ENCODE results near the gene CORIN. TPM values are rescaled to one million over a fixed set of nuclear protein-coding genes. Genes with fewer than 3 reads are reported as not detected.

Gene CORIN
- polyA plus RNA-seq, 1 donor (not counting 4 experiments of a cell fraction or from before 2014, with no cell fraction given): 0.14 TPM

DNA sequence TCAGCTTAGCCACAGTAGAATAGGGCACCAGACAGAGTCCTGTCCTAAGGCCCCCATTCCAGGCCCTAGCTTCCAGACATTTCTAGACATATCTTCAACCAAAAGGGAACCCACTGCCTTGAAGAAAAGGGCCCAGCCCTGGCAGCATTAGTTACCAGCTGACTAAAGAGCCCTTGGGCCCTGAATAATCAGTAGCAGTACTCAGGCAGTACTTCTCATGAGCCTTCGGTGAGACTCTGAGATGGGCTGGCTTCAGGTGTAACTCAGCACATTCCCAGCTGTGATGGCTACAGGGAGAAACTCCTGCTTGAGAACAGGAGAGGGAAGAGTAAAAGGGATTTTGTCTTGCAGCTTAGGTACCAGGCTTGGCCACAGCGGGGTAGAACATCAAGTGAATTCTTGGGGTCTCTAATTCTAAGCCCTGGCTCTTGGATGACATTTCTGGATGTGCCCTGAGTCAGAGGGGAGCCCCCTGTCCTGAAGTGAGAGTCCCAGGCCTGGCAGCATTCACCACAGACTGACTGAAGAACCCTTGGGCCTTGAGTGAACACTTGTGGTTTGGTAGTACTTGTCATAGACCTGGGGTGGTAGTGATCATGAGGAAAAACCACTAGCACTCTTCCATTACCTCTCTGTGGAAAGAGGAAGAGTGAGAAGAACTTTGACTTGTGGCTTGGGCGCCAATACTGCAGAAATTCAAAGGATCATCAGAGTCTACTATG, 182.7 kb downstream of the CORIN start:
- FAIRE-seq: no peak
- no peak for DNase-seq (ENCODE audit: low read depth, low spot score)
- Histone ChIP-seq H3K79me2 (ENCODE audit: control insufficient read depth, insufficient read depth, low read length) (no peaks in the 10 kb centered on the region), H3K9ac (ENCODE audit: control insufficient read depth, extremely low read depth, insufficient read depth, low read length) (no peak overlapping the region), H3K9me3 (ENCODE audit: control insufficient read depth, low read depth, low read length) (no peaks in the 10 kb centered on the region), H3K4me3 (ENCODE audit: control insufficient read depth in 2 of 3, extremely low read depth in 1 of 3, insufficient read depth in 2 of 3, low read depth in 1 of 3, low read length in 3 of 3) (no peak overlapping the region), H3K36me3 (ENCODE audit: control insufficient read depth in 2 of 2, extremely low read depth in 1 of 2, insufficient read depth in 2 of 2, low read length in 2 of 2) (no peaks in the 10 kb centered on the region), H3K4me1 (ENCODE audit: control insufficient read depth, extremely low read depth, insufficient read depth, low read length) (no peaks in the 10 kb centered on the region), H4K20me1 (ENCODE audit: control insufficient read depth, extremely low read depth, insufficient read depth, low read length) (no peaks in the 10 kb centered on the region), H3K4me2 (ENCODE audit: control insufficient read depth, extremely low read depth, insufficient read depth, low read depth, low read length) (no peak overlapping the region), H3K27me3 (ENCODE audit: control insufficient read depth, extremely low read depth, insufficient read depth, low read length) (no peaks in the 10 kb centered on the region), H2AFZ (ENCODE audit: control insufficient read depth, low read length) (no peak overlapping the region), H3K9me1 (ENCODE audit: control insufficient read depth, extremely low read depth, insufficient read depth, low read length) (no peaks in the 10 kb centered on the region), H3K27ac (ENCODE audit: control insufficient read depth, insufficient read depth, low read length) (no peak overlapping the region)
- dilution Hi-C loops (cut with MboI; ENCODE audit: extremely low pct_ligation_motif_present, low sequenced_read_pairs): no loop called here
- TF ChIP-seq, protein P1, sequence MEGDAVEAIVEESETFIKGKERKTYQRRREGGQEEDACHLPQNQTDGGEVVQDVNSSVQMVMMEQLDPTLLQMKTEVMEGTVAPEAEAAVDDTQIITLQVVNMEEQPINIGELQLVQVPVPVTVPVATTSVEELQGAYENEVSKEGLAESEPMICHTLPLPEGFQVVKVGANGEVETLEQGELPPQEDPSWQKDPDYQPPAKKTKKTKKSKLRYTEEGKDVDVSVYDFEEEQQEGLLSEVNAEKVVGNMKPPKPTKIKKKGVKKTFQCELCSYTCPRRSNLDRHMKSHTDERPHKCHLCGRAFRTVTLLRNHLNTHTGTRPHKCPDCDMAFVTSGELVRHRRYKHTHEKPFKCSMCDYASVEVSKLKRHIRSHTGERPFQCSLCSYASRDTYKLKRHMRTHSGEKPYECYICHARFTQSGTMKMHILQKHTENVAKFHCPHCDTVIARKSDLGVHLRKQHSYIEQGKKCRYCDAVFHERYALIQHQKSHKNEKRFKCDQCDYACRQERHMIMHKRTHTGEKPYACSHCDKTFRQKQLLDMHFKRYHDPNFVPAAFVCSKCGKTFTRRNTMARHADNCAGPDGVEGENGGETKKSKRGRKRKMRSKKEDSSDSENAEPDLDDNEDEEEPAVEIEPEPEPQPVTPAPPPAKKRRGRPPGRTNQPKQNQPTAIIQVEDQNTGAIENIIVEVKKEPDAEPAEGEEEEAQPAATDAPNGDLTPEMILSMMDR (optimal IDR thresholded peaks at IDR 0.05 in 1 of 3, IDR thresholded peaks at IDR 0.05 in 1 of 3, conservative IDR thresholded peaks at IDR 0.05 in 1 of 3; ENCODE audit: extremely low read depth in 1 of 3, insufficient read depth in 2 of 3, low read length in 3 of 3): no peak
- TF ChIP-seq EZH2 (IDR thresholded peaks at IDR 0.05; ENCODE audit: low read length): no peak

DNA sequence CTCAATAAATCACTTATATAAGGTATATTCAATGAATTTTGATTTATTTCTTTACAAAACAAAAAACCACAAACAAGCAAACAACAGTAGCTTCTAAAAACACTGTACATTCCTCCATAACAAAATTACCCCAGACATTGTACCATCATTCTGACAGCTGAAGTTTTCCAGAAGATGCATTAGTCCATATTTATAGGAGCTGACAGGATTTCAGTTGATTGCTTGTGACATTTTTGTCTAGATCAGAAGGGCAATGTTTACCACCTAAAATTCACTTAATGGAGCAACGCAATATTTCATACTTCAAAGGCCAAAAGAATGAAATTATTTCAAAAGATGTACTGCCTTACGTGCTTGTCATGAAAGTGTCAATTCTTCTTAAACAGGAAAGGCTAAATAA, 185.8 kb downstream of the CORIN start:
- no peak overlapping the region for H3K27ac ChIP-seq (ENCODE audit: control insufficient read depth, insufficient read depth, low read length)
- no peaks in the 10 kb centered on the region for H3K79me2 ChIP-seq (ENCODE audit: control insufficient read depth, insufficient read depth, low read length)
- H4K20me1 ChIP-seq (ENCODE audit: control insufficient read depth, extremely low read depth, insufficient read depth, low read length): no peaks in the 10 kb centered on the region
- H3K27me3 ChIP-seq (ENCODE audit: control insufficient read depth, extremely low read depth, insufficient read depth, low read length): no peaks in the 10 kb centered on the region
- FAIRE-seq (no peak), DNase-seq (ENCODE audit: low read depth, low spot score) (no peak)
- no peak overlapping the region for H3K4me2 ChIP-seq (ENCODE audit: control insufficient read depth, extremely low read depth, insufficient read depth, low read depth, low read length)
- H2AFZ ChIP-seq (ENCODE audit: control insufficient read depth, low read length): no peak overlapping the region
- no peak overlapping the region for H3K9ac ChIP-seq (ENCODE audit: control insufficient read depth, extremely low read depth, insufficient read depth, low read length)
- TF ChIP-seq EZH2 (IDR thresholded peaks at IDR 0.05; ENCODE audit: low read length): no peak
- TF ChIP-seq, protein P1 (optimal IDR thresholded peaks at IDR 0.05 in 1 of 3, IDR thresholded peaks at IDR 0.05 in 1 of 3, conservative IDR thresholded peaks at IDR 0.05 in 1 of 3; ENCODE audit: extremely low read depth in 1 of 3, insufficient read depth in 2 of 3, low read length in 3 of 3): no peak
- H3K9me1 ChIP-seq (ENCODE audit: control insufficient read depth, extremely low read depth, insufficient read depth, low read length): no peaks in the 10 kb centered on the region
- H3K4me3 ChIP-seq (ENCODE audit: control insufficient read depth in 2 of 3, extremely low read depth in 1 of 3, insufficient read depth in 2 of 3, low read depth in 1 of 3, low read length in 3 of 3): no peak overlapping the region
- H3K9me3 ChIP-seq (ENCODE audit: control insufficient read depth, low read depth, low read length): no peaks in the 10 kb centered on the region
- dilution Hi-C loops (cut with MboI; ENCODE audit: extremely low pct_ligation_motif_present, low sequenced_read_pairs): no loop called here
- no peaks in the 10 kb centered on the region for H3K36me3 ChIP-seq (ENCODE audit: control insufficient read depth in 2 of 2, extremely low read depth in 1 of 2, insufficient read depth in 2 of 2, low read length in 2 of 2)
- H3K4me1 ChIP-seq (ENCODE audit: control insufficient read depth, extremely low read depth, insufficient read depth, low read length): no peaks in the 10 kb centered on the region

Data from keratinocyte (primary cell).